D721Med (cell line): ENCODE measurements around the gene DNM1L.
A peak's percentile ranks its signal among the peaks of the same experiment; 100 is the strongest.

Experiments used
- DNase-seq: peaks from one replicate; pipeline ENCODE4 v3.0.0; 2011; ENCODE audit warnings: low spot score; ENCODE audit not compliant: insufficient read length
- FAIRE-seq: peaks from 2 replicates; lab custom pipeline; 2011; peaks lifted over from hg19 to GRCh38; lab: Jason Lieb, UNC
- TF ChIP-seq, protein P1 (sequence below): IDR thresholded peaks from 2 replicates; pipeline ENCODE4 v1.5.1; 2012; ENCODE audit warnings: mild to moderate bottlenecking, control low read depth; ENCODE audit not compliant: insufficient read depth; ENCODE audit errors: missing control alignments

The DNM1L gene

DNA sequence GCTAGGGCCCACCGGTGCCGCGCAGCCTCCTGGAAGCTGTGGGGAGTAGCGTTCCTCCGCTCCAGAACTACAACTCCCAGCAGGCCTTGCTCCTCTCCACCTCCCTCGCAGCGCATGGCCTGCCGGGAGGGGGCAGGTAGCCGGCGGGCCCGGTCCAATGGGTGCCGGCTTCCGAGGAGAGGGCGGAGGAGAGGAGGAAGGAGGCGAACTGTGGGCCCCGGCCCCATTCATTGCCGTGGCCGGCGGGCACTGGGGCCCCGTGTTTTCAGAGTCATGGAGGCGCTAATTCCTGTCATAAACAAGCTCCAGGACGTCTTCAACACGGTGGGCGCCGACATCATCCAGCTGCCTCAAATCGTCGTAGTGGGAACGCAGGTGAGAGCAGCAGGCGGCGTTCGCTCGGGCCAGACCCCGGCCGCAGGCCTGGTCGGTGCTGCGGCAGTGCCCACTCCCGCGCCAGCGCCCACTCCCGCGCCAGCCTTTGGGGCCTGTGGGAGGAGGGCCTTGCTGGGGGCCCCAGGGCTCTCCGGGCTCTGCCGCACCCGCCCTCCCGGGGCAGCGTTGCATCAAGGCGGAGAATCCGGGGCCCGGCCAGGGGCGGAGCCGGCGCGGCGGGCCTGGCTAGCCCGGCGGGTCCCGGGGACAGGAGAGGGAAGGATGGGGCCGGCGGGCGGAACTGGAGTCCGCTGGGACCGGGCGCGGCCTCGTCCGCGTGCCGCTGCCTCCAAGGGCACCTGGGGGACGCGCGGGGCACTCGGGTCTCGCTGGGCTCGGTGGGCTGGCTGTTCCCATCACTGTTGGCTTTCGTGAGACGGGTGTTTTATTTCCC is at the start of gene DNM1L:
TSS of gene DNM1L (plus strand) at position 211 of the 829 bp plus-strand sequence. CDS start at position 274, 63 bp downstream.
- peak; percentile 96 for DNase-seq

DNA sequence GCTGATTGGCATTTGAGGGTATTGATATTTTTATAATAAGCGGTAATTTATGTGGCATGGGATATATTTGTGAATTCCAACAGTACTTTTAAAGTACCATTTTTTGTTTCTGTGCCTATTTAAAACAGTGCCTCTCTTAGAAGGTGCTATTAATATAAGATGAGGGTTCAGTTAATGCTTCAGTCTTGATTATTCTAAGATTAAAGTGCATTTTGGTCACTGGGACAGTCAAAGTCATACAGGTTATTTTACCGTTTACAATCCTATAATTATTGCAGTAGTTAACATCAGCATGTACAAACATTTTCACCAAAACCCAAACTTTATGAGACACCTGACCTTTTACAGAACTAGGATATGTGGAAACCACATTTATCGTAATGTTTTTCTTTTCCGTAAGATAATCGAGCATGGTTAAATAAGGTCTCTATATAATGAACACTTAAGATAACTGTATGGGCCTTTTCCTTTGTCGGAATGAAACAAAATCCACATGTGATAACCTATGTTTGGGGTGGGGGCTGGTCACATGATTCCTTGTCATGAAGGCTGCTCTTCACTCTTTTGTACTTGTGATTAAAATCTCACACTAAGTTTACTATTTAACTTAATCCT is 37.7 kb upstream of the DNM1L start:
- TF ChIP-seq, protein P1, sequence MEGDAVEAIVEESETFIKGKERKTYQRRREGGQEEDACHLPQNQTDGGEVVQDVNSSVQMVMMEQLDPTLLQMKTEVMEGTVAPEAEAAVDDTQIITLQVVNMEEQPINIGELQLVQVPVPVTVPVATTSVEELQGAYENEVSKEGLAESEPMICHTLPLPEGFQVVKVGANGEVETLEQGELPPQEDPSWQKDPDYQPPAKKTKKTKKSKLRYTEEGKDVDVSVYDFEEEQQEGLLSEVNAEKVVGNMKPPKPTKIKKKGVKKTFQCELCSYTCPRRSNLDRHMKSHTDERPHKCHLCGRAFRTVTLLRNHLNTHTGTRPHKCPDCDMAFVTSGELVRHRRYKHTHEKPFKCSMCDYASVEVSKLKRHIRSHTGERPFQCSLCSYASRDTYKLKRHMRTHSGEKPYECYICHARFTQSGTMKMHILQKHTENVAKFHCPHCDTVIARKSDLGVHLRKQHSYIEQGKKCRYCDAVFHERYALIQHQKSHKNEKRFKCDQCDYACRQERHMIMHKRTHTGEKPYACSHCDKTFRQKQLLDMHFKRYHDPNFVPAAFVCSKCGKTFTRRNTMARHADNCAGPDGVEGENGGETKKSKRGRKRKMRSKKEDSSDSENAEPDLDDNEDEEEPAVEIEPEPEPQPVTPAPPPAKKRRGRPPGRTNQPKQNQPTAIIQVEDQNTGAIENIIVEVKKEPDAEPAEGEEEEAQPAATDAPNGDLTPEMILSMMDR, result no peak
- peak; percentile 84 for FAIRE-seq
- DNase-seq, result no peak

More for the DNA sequence above, at the start of gene DNM1L:
- TF ChIP-seq, protein P1, result no peak
- FAIRE-seq, result no peak

- TF ChIP-seq, protein P1, result no peak
- FAIRE-seq, result no peak
- no peak for DNase-seq
These were observed 34.7 kb upstream of the DNM1L start for GRCh38 chr12:32644431-32644830.

DNA sequence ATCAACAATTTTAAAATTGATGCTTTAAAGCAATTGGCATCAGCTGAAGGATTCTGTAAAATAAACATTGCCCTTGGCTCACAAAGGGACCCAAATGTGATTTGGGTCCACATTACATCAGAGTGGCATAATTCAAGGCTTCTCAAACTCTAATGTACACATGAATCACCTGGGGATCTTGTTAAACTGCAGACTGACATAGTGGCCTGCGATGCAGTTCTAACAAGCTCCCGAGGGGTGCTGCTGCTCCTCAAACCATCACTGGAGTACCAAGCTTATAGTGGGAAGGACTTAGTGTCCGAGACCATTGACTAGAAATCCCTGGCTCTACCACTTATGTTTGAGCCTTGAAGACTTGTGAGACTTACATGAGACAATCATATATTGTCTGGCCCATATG is 31.8 kb upstream of the DNM1L start:
- TF ChIP-seq, protein P1, result no peak
- DNase-seq (no peak), FAIRE-seq (no peak)

GRCh38 chr12:32650508-32650907 is 28.6 kb upstream of the DNM1L start:
- DNase-seq (no peak), FAIRE-seq (no peak)
- TF ChIP-seq, protein P1, result no peak

GRCh38 chr12:32651151-32651955 is 27.7 kb upstream of the DNM1L start:
- no peak for FAIRE-seq
- TF ChIP-seq, protein P1, result no peak
- DNase-seq, result no peak
